IPS DF 4.7 (cell line): ENCODE measurements around the gene KRTAP5-6.

ENCODE experiments used
- DNase-seq: peaks from one replicate; pipeline ENCODE4 v3.0.0-alpha.2; 2013; ENCODE audit warnings: low spot score; ENCODE audit errors: extremely low read depth

Gene KRTAP5-6

GRCh38 chr11:1733009-1733715, 36.2 kb downstream of the KRTAP5-6 start:
- no peak for DNase-seq

- DNase-seq: no peak
Measured at GRCh38 chr11:1733716-1734640, 37.0 kb downstream of the KRTAP5-6 start.

GRCh38 chr11:1734641-1735081, 37.7 kb downstream of the KRTAP5-6 start:
- no peak for DNase-seq

GRCh38 chr11:1735271-1735670, 38.3 kb downstream of the KRTAP5-6 start:
- no peak for DNase-seq

GRCh38 chr11:1736447-1736992, 39.5 kb downstream of the KRTAP5-6 start:
- no peak for DNase-seq

GRCh38 chr11:1737080-1737757, 40.2 kb downstream of the KRTAP5-6 start:
- no peak for DNase-seq

- DNase-seq: no peak
Measured at GRCh38 chr11:1738380-1738779, 41.4 kb downstream of the KRTAP5-6 start.

- DNase-seq: no peak
Measured at GRCh38 chr11:1739576-1739975, 42.6 kb downstream of the KRTAP5-6 start.

- no peak for DNase-seq
Measured at GRCh38 chr11:1740786-1741530, 44.0 kb downstream of the KRTAP5-6 start.

GRCh38 chr11:1741741-1742140, 44.7 kb downstream of the KRTAP5-6 start:
- DNase-seq: no peak

GRCh38 chr11:1742371-1742770, 45.4 kb downstream of the KRTAP5-6 start:
- no peak for DNase-seq

GRCh38 chr11:1742869-1743584, 46.0 kb downstream of the KRTAP5-6 start:
- DNase-seq: no peak

- no peak for DNase-seq
Measured at GRCh38 chr11:1743585-1744136, 46.7 kb downstream of the KRTAP5-6 start.

- no peak for DNase-seq
Measured at GRCh38 chr11:1744137-1744886, 47.3 kb downstream of the KRTAP5-6 start.

GRCh38 chr11:1744891-1745700, 48.1 kb downstream of the KRTAP5-6 start:
- DNase-seq: no peak

GRCh38 chr11:1745701-1746320, 48.8 kb downstream of the KRTAP5-6 start:
- no peak for DNase-seq

GRCh38 chr11:1746511-1746931, 49.5 kb downstream of the KRTAP5-6 start:
- no peak for DNase-seq
